ENCODE results near the gene OR52D1.

OR52D1 gene

DNA sequence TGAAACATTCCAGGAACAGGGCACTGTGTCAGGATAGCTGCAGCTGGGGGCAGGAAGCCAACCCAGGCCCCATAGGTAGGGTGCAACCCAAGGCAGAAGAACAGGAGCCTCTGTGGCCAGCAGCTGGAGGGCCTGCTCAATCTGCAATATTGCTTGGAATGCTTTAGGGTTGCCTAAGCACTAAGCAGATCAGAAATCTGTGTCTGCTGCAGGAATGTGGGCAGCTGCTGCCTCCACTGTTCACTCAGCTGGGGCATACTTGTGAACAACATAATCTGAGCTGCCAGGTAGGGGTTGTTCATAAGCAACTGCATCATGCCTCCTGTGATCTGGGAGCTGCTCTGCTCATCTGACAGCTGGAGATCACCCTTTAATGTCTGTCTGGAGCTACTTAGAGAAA, 26.4 kb downstream of the OR52D1 start:
- DNase-seq: no peak

DNA sequence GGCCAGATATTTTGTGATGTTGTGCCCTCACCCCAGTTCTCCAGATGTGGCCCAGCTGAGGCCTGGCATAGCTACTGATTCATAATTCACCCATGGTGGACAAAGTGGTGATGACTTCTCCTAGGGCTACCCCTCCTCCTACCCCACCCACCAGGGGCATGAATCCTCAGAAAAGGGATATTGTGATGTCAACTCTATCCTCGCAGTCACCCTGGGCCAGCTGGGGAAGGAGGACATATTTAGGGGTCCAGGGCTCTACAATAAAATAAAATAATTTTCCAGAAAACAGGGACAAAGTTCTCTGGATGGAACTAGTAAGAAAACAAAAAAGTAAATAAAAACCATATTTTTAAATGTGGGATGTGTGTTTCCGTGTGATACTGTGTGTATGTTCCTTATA, 28.1 kb downstream of the OR52D1 start, which contains the start of gene UBQLNL:
UBQLNL (minus strand) TSS at position 101 of the 400 bp plus-strand sequence. CDS start 258 bp downstream, outside the sequence.
- no peak for DNase-seq

- no peak for DNase-seq
Observed at GRCh38 chr11:5521540-5521939, 33.1 kb downstream of the OR52D1 start.

- no peak for DNase-seq
Observed at GRCh38 chr11:5522308-5522707, 33.8 kb downstream of the OR52D1 start.

- no peak for DNase-seq
Observed at GRCh38 chr11:5524756-5525155, 36.3 kb downstream of the OR52D1 start.

DNA sequence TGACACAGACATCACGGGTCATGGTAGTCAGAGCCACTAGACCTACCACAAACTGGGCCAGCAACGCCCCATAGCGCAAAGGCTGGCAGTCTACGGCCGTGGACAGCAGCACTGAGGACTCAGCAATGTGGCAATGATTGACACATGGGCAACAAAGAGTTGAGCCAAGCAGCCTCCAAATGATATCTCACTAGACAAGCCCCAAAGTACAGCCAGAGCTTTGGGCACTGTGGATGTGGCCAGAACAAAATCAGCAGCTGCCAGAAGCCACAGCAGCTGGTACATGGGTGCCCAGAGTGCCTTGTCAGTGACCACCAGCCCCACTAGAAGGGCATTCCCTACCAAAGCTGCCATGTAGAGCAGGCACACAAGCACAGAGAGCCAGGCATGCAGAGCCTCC, 39.2 kb downstream of the OR52D1 start:
- DNase-seq: no peak

DNA sequence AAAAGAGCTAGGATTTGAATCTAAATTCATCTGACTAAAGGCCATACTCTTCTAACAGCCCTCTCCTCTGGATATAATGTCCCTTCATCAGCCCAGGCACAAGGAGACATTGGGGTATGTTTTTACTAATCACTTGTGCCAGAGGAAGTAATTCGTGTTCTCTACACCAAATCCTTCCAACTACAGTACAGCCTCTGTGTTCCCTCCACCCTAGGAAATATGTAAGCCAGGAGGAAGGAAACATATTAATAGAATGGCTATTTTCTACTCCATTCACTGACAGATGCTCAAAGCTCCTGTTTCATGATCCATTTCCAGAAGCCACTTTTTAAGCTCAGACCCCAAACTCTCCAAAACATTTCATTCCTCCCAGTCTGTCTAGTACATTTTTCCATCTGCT, 40.0 kb downstream of the OR52D1 start:
- no peak for DNase-seq

GRCh38 chr11:5531053-5531831, 42.8 kb downstream of the OR52D1 start:
- DNase-seq: no peak

DNA sequence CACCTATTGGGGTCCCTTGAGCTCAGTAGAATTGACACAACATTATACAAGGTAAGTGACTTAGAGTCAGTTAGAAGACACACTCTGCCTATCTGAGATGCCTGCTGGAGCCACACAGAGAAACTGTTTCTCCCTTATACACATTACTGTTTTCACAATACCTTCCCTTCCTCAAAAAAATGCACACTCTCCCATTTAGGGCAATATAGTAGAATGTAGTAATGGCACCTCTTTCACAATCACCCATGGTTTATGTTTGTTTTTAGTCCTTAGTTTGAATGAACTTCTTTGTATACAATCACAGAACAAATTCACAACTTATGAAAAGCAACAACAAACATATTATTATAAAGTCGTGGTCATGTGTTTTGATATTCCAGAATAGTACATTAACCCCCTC, 45.6 kb downstream of the OR52D1 start:
- DNase-seq: no peak

DNA sequence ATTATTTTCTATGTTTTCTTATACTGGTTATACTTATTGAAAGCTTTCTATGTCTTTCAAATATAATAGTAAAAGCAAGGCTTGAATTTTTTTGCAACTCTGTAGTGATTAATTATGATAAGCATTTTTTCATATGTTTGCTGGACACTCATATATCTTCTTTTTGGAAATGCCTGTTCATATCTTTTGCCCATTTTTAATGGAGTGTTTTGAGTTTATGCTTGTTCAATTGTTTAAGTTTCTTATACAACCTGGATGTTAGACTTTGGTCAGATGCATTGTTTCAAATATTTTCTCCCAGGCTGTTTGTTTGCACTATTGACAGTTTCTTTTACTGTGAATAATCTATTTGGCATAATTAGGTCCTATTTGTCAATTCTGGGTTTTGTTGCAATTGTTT, 48.0 kb downstream of the OR52D1 start:
- no peak for DNase-seq
